Endodermal cell (in vitro differentiated cells): ENCODE data around the gene PRDM7. TPM values are rescaled to one million over a fixed set of nuclear protein-coding genes. Genes with fewer than 3 reads are reported as not detected.

Experiments used
- DNase-seq: peaks from one replicate; pipeline ENCODE4 v3.0.0-alpha.2; 2017
- H3K27ac ChIP-seq: 2 replicates; pipeline ENCODE4 v1.5.1; 2013; ENCODE audit warnings: mild to moderate bottlenecking, low read depth, low read length, moderate library complexity
- H3K27me3 ChIP-seq: 2 replicates; pipeline ENCODE4 v1.6.1; 2013; ENCODE audit warnings: mild to moderate bottlenecking, low read length, moderate library complexity; ENCODE audit not compliant: insufficient read depth, control insufficient read depth, poor library complexity, severe bottlenecking
- H3K36me3 ChIP-seq: 2 replicates; pipeline ENCODE4 v1.7.0; 2013; ENCODE audit warnings: mild to moderate bottlenecking, low read length, moderate library complexity; ENCODE audit not compliant: control insufficient read depth, insufficient read depth
- H3K4me1 ChIP-seq: one replicate; pipeline ENCODE4 v1.7.0; 2013; ENCODE audit warnings: low read length; ENCODE audit not compliant: control insufficient read depth, insufficient read depth
- H3K4me3 ChIP-seq: 2 replicates; pipeline ENCODE4 v1.5.1; 2013; ENCODE audit warnings: mild to moderate bottlenecking, low read length, moderate library complexity
- H3K9ac ChIP-seq: 2 replicates; pipeline ENCODE4 v1.6.1; 2013; ENCODE audit warnings: mild to moderate bottlenecking, low read length, moderate library complexity; ENCODE audit not compliant: poor library complexity, severe bottlenecking; ENCODE audit errors: extremely low read depth
- H3K9me3 ChIP-seq: 2 replicates; pipeline ENCODE4 v1.6.1; 2013; ENCODE audit warnings: mild to moderate bottlenecking, low read length, moderate library complexity; ENCODE audit not compliant: control insufficient read depth
- H3K27ac Mint-ChIP-seq: 2 replicates; pipeline ENCODE4 v1.8.0; 2020; ENCODE audit warnings: mixed read lengths
- H3K27me3 Mint-ChIP-seq: 2 replicates; pipeline ENCODE4 v1.8.0; 2021; ENCODE audit warnings: mild to moderate bottlenecking, mixed read lengths; ENCODE audit not compliant: insufficient read depth
- H3K36me3 Mint-ChIP-seq: 2 replicates; pipeline ENCODE4 v1.8.0; 2020; ENCODE audit warnings: low read depth, mixed read lengths
- H3K4me1 Mint-ChIP-seq: 2 replicates; pipeline ENCODE4 v1.8.0; 2020; ENCODE audit warnings: mixed read lengths
- H3K4me3 Mint-ChIP-seq: 2 replicates; pipeline ENCODE4 v1.8.0; 2020; ENCODE audit warnings: mild to moderate bottlenecking, moderate library complexity, mixed read lengths
- H3K9me3 Mint-ChIP-seq: 2 replicates; pipeline ENCODE4 v1.8.0; 2020; ENCODE audit warnings: mild to moderate bottlenecking, mixed read lengths
- CTCF ChIP-seq: fragments of 200-600 bp; sonication (generic); conservative IDR thresholded peaks from 2 replicates; pipeline ENCODE4 v1.5.0; 2021; ENCODE audit warnings: antibody characterized with exemption, mild to moderate bottlenecking
- WGBS, 2 experiments: methylation state at CpG; one replicate each; pipeline versions ENCODE4 v1.1.5 to v1.1.7; 2013; ENCODE audit warnings: missing lambda C conversion rate in 2 of 2, mixed read lengths in 1 of 2; ENCODE audit not compliant: insufficient coverage in 1 of 2, insufficient read length in 1 of 2; 5-methylcytosine and 5-hydroxymethylcytosine counted together
- total RNA-seq, 2 donors: library from RNA; stranded (reverse); fragmentation: NEBNext Ultra II Directional in 1 of 2; extraction: Animal tissue kit (Norgen Biotek cat#: 25700) in 1 of 2; gene quantifications; 2 replicates in 1 of 2; 3 replicates in 1 of 2; pipeline ENCODE4 v1.2.1, GENCODE V29; 2021

Gene PRDM7
- total RNA-seq, 2 donors from 2014 or later: not detected

- H3K4me3 ChIP-seq: peak overlapping the region; percentile 86
- peaks cover 21% of the 10 kb centered on the region for H3K4me1 Mint-ChIP-seq
- no peak overlapping the region for H3K27ac Mint-ChIP-seq
- 18 to 27% methylated on average over 3 to 7 of the region's 7 CpGs for WGBS, 2 experiments
- TF ChIP-seq CTCF: no peak
- peaks cover 7% of the 10 kb centered on the region for H3K4me1 ChIP-seq
- H3K27ac ChIP-seq: no peak overlapping the region
- peaks cover 7% of the 10 kb centered on the region for H3K36me3 ChIP-seq
- H3K9me3 ChIP-seq: no peaks in the 10 kb centered on the region
- no peaks in the 10 kb centered on the region for H3K27me3 Mint-ChIP-seq
- H3K27me3 ChIP-seq: no peaks in the 10 kb centered on the region
- peak overlapping the region; percentile 72 for H3K4me3 Mint-ChIP-seq
- H3K9me3 Mint-ChIP-seq: no peaks in the 10 kb centered on the region
- peak; percentile 74 for DNase-seq
- peak overlapping the region; percentile 27 for H3K9ac ChIP-seq
- H3K36me3 Mint-ChIP-seq: peaks cover 13% of the 10 kb centered on the region
Measured at GRCh38 chr16:90018297-90018651, 58.9 kb downstream of the PRDM7 start.

DNA sequence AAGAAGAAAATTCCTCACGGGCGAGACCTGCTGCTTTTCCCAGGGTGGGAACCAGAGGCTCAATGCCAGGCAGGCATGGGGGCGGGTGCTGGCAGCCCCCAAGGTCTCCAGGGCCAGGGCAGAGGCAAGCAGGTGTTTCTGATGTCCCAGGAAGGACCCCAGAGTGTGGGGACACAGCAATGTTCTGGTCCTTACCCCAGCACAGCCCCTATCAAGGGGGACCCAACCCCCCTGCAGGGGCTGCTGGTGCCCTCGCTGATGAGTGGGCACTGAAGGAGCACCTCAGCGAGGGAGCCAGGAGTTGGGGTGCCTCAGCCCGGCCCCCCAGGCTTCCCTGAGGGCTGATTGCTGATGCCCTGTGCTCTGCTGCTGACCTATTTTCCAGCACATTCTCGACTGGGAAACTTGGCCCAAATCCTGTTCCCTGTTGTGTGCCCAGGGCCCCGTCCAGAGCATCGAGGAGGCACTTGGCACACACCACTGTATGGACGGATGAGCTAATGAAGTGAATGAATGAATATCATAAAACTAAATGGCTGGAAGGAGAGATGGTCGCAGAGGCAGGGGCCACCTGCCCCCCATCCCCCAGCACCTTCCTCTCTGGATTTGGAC lies 60.7 kb downstream of the PRDM7 start:
- peaks cover 7% of the 10 kb centered on the region for H3K36me3 ChIP-seq
- no peak overlapping the region for H3K4me3 ChIP-seq
- Mint-ChIP-seq H3K36me3 (peaks cover 15% of the 10 kb centered on the region), H3K27me3 (no peaks in the 10 kb centered on the region), H3K4me1 (peaks cover 15% of the 10 kb centered on the region), H3K9me3 (no peaks in the 10 kb centered on the region), H3K27ac (no peak overlapping the region), H3K4me3 (no peak overlapping the region)
- H3K9ac ChIP-seq: no peak overlapping the region
- WGBS, 2 experiments: 94% methylated on average over 8 to 11 of the region's 11 CpGs
- H3K27ac ChIP-seq: no peak overlapping the region
- H3K4me1 ChIP-seq: peaks cover 4% of the 10 kb centered on the region
- TF ChIP-seq CTCF: no peak
- H3K9me3 ChIP-seq: no peaks in the 10 kb centered on the region
- no peak for DNase-seq
- H3K27me3 ChIP-seq: no peaks in the 10 kb centered on the region

DNA sequence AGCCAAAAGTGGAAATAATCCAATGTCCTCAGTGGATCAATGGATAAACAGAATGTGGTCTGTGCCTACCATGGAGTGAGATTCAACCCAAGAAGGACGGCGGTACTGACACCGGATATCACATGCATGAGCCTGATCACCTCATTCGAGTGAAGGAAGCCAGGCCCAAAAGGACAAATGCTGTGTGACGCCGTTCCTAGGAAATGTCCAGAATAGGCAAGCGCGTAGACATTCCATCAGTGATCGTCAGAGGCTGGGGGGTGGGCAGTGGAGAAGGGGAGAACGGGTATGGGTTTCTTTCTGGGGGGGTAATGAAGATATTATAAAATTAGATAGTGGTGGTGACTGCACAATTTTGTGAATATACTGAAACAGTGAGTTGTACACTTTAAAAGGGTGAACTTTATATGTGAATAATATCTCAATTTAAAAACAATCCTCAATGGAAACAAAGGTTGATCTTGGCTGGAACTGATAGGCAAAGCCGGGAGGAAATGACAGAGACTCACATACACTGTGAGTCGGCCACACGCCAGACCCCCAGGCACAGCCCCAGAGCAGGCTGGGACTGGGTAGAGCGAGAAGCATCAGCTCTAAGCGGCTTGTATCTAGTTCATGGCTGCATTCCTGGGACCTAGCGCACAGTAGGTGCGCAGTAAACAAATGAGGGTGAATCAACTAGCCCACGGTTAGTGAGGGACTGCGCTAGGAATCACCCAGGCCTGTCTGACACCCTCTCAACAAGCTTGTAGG lies 61.4 kb downstream of the PRDM7 start:
- H3K4me1 ChIP-seq: no peaks in the 10 kb centered on the region
- no peak for TF ChIP-seq CTCF
- DNase-seq: no peak
- no peak overlapping the region for H3K9ac ChIP-seq
- no peaks in the 10 kb centered on the region for H3K27me3 ChIP-seq
- WGBS, 2 experiments: 95 to 97% methylated on average over 14 to 19 of the region's 19 CpGs
- no peaks in the 10 kb centered on the region for H3K27me3 Mint-ChIP-seq
- peaks cover 7% of the 10 kb centered on the region for H3K36me3 ChIP-seq
- no peak overlapping the region for H3K27ac Mint-ChIP-seq
- no peak overlapping the region for H3K4me3 Mint-ChIP-seq
- H3K36me3 Mint-ChIP-seq: peaks cover 15% of the 10 kb centered on the region
- peaks cover 9% of the 10 kb centered on the region for H3K4me1 Mint-ChIP-seq
- no peak overlapping the region for H3K4me3 ChIP-seq
- no peaks in the 10 kb centered on the region for H3K9me3 Mint-ChIP-seq
- H3K27ac ChIP-seq: no peak overlapping the region
- H3K9me3 ChIP-seq: no peaks in the 10 kb centered on the region
